Osteoblast (primary cell): Measurements from ENCODE around the gene NOD1. TPM values are rescaled to one million over a fixed set of nuclear protein-coding genes. Genes with fewer than 3 reads are reported as not detected.
"Not testable (repeated sequence)": the region's sequence is repeated elsewhere in the genome, so short reads cannot be mapped to it uniquely, and the experiment has no call there.

ENCODE experiments used
- DNase-seq: peaks from one replicate; pipeline ENCODE4 v3.0.0; 2011; ENCODE audit warnings: low spot score, mixed read lengths; ENCODE audit not compliant: insufficient read length; ENCODE audit errors: missing footprints
- H2AFZ ChIP-seq: 2 replicates; pipeline ENCODE4 v1.6.0; 2011; ENCODE audit warnings: mild to moderate bottlenecking, low read length
- H3K27ac ChIP-seq: 2 replicates; pipeline ENCODE4 v1.5.1; 2011; ENCODE audit warnings: mild to moderate bottlenecking, low read depth, low read length, moderate library complexity
- H3K27me3 ChIP-seq: 2 replicates; pipeline ENCODE4 v1.6.0; 2012; ENCODE audit warnings: mild to moderate bottlenecking, control low read depth, inconsistent platforms, low read length, moderate library complexity; ENCODE audit not compliant: insufficient read depth
- H3K36me3 ChIP-seq: 2 replicates; pipeline ENCODE4 v1.5.1; 2011; ENCODE audit warnings: mild to moderate bottlenecking, low read length, control low read depth, moderate library complexity; ENCODE audit not compliant: insufficient read depth
- H3K4me1 ChIP-seq: 2 replicates; pipeline ENCODE4 v1.5.1; 2011; ENCODE audit warnings: mild to moderate bottlenecking, low read length, control low read depth, moderate library complexity; ENCODE audit not compliant: insufficient read depth
- H3K4me2 ChIP-seq: 2 replicates; pipeline ENCODE4 v1.6.0; 2011; ENCODE audit warnings: mild to moderate bottlenecking, low read length; ENCODE audit not compliant: insufficient read depth
- H3K4me3 ChIP-seq: fragments of 200-600 bp; sonication (generic); 3 replicates; pipeline ENCODE4 v1.5.1; 2012; ENCODE audit warnings: mild to moderate bottlenecking, low read length, inconsistent platforms; ENCODE audit not compliant: insufficient read depth
- H3K79me2 ChIP-seq: 2 replicates; pipeline ENCODE4 v1.6.0; 2012; ENCODE audit warnings: mild to moderate bottlenecking, low read length, control low read depth, inconsistent platforms; ENCODE audit not compliant: insufficient read depth
- H3K9me3 ChIP-seq: 2 replicates; pipeline ENCODE4 v1.5.1; 2011; ENCODE audit warnings: low read depth, low read length, control low read depth
- H4K20me1 ChIP-seq: 2 replicates; pipeline ENCODE4 v1.6.0; 2012; ENCODE audit warnings: mild to moderate bottlenecking, low read length, control low read depth; ENCODE audit not compliant: insufficient read depth
- CTCF ChIP-seq: IDR thresholded peaks from 2 replicates; pipeline ENCODE4 v1.5.1; 2011; ENCODE audit warnings: mild to moderate bottlenecking, low read depth, low read length, moderate library complexity; ENCODE audit errors: extremely low read depth
- total RNA-seq: library from RNA; depleted of rRNA; stranded (reverse); fragments of >200 nt; gene quantifications from 2 replicates; pipeline ENCODE4 v1.2.3, GENCODE V29; 2012

Gene NOD1
- total RNA-seq, 1 donor: 7.6 TPM

- not testable (repeated sequence) for H3K27ac ChIP-seq, H3K4me2 ChIP-seq, DNase-seq, H3K4me3 ChIP-seq, H3K27me3 ChIP-seq, H3K9me3 ChIP-seq, H2AFZ ChIP-seq, H4K20me1 ChIP-seq, H3K36me3 ChIP-seq
- peaks cover 20% of the 10 kb centered on the region for H3K4me1 ChIP-seq
- H3K79me2 ChIP-seq: peaks cover 22% of the 10 kb centered on the region
Measured at GRCh38 chr7:30507346-30507900, 28.8 kb upstream of the NOD1 start.

DNA sequence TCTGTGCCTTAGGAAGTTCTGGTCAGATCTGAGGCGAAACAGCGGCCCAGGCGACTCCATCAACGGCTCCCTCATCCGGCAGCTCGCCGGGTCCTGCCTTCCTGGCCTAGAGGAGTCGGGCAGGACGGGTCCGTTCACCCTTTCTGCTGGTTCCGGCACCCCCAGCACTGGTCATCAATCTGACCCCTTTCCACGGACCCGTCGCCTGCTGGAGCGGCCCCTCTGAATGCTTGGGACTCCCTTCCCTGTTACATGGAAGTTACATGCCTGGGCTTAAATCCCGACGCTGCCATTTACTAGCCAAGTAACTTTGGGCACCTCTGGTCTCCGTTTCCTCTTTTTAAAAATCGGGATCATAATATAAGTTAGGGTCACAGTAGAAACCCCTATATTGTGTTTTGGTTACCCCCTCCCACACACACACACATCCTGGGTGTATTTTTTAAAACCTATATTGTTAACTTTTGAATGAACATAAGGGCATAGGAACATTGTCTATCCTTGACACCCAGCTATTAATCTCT lies 26.7 kb upstream of the NOD1 start:
- Histone ChIP-seq H3K36me3 (no peaks in the 10 kb centered on the region), H4K20me1 (no peaks in the 10 kb centered on the region), H3K4me1 (peaks cover 20% of the 10 kb centered on the region), H3K27me3 (no peaks in the 10 kb centered on the region), H3K79me2 (peaks cover 43% of the 10 kb centered on the region), H3K27ac (peak overlapping the region; percentile 83), H3K9me3 (no peaks in the 10 kb centered on the region), H2AFZ (peak overlapping the region; percentile 98), H3K4me2 (peak overlapping the region; percentile 96), H3K4me3 (peak overlapping the region; percentile 98)
- peak; percentile 46 for DNase-seq
- TF ChIP-seq CTCF: no peak

- Histone ChIP-seq H4K20me1 (no peaks in the 10 kb centered on the region), H3K4me2 (peak within 1 kb of the TSS; percentile 96), H3K36me3 (no peaks in the 10 kb centered on the region), H3K27me3 (no peaks in the 10 kb centered on the region), H3K4me1 (peaks cover 20% of the 10 kb centered on the region), H3K27ac (peak within 1 kb of the TSS; percentile 83), H3K4me3 (peak within 1 kb of the TSS; percentile 98), H3K79me2 (peaks cover 49% of the 10 kb centered on the region), H2AFZ (peak within 1 kb of the TSS; percentile 99), H3K9me3 (no peaks in the 10 kb centered on the region)
- DNase-seq: peak; percentile 99
- no peak for TF ChIP-seq CTCF
Measured at GRCh38 chr7:30504301-30505173, 26.0 kb upstream of the NOD1 start, which contains the start of gene GGCT. Gene GGCT, minus strand, starts transcription at chr7:30504829. Its CDS starts 120 bp downstream, at chr7:30504709.

- Histone ChIP-seq H2AFZ (peak overlapping the region; percentile 99), H3K4me2 (peak overlapping the region; percentile 96), H3K9me3 (no peaks in the 10 kb centered on the region), H3K27me3 (no peaks in the 10 kb centered on the region), H4K20me1 (no peaks in the 10 kb centered on the region), H3K79me2 (peaks cover 55% of the 10 kb centered on the region), H3K27ac (peak overlapping the region; percentile 80), H3K4me3 (peak overlapping the region; percentile 98), H3K4me1 (peaks cover 20% of the 10 kb centered on the region), H3K36me3 (peaks cover 6% of the 10 kb centered on the region)
- DNase-seq: peak; percentile 54
- no peak for TF ChIP-seq CTCF
Measured at GRCh38 chr7:30503274-30504212, 25.0 kb upstream of the NOD1 start.
